GM18520 (cell line): ENCODE measurements around the gene SUN3.

Experiments used
- ATAC-seq: cut with Tn5 transposase; IDR thresholded peaks from one replicate; pipeline ENCODE4 v1.9.1; 2021; ENCODE audit not compliant: unreplicated experiment

SUN3 gene

DNA sequence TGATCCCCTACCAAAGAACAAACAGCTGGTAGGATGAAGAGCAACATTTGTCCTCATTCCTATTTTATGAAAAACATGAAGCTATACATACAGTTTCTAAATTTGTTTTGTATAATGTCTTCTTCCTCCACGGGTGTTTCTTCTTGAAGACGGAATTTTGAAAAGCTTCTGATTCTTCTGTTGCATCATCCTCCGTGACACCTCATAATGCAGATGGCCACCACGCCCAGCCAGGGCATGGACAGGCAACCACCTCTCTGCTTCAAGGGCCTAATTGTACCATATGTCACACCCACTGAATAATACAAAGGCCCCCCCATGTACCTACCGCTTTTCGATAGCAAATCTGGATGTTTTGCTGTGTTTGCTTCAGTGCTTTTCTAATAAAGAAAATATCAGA, at the start of gene SUN3:
SUN3 (minus strand) TSS at position 170 of the 400 bp plus-strand sequence; CDS start at position 1, 169 bp downstream.
- no peak for ATAC-seq

DNA sequence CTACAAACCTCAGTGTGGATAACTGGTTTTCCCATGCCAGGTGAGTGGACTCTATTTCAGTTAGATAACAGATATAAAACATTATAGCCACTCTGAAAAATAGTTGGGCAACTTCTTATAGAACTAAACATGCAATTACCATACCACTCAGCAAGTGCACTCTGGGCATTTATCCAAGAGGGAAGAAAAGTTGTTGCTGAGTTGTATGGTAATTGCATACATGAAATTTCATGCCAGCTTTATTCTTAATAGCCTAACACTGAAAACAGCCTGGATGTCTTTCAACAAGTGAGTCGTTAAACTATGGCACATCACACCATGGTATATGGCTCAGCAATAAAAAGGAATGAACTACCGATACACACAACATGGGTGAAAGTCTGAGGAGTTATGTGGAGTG, 49.6 kb upstream of the SUN3 start:
- no peak for ATAC-seq

DNA sequence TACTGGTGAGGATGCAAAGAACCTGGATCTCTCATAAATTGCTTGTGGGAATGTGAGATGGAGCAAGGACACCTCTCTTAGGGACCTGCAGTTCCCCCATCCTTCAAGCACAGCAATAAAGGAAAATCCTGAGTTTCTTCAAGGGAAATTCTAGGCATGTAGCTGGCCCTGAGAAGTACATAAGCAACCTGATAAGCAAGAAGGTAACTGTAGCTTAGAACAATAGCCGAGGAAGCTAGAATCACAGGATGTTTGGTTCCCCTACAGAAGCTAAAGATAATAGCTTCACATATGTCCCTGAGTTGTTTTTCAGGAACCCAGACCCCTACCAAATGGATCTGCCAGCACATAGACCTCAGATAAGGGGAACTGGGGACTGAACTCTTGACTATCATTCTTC, 48.5 kb upstream of the SUN3 start:
- no peak for ATAC-seq

GRCh38 chr7:48074204-48074654, 45.3 kb upstream of the SUN3 start:
- ATAC-seq, result no peak

- ATAC-seq, result no peak
Measured at GRCh38 chr7:48067475-48067874, 38.6 kb upstream of the SUN3 start.

DNA sequence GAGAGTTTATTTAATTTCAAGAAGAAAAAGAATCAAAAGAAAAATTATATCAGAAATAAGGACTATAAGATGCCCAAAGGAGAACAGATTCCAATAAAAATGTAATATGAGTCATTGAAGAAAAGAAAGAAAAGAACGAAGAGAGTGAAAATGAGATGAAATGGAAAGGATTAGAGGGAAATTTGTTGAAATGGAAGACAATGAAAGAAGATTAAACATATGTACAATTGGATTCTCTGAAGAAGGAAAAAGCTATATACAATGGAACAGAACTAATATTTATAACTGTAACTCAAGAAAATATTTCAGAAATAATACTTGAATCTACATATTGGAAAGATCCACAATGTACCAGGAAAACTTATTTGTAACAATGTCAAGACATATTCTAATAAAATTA, 35.1 kb upstream of the SUN3 start:
- ATAC-seq, result no peak

DNA sequence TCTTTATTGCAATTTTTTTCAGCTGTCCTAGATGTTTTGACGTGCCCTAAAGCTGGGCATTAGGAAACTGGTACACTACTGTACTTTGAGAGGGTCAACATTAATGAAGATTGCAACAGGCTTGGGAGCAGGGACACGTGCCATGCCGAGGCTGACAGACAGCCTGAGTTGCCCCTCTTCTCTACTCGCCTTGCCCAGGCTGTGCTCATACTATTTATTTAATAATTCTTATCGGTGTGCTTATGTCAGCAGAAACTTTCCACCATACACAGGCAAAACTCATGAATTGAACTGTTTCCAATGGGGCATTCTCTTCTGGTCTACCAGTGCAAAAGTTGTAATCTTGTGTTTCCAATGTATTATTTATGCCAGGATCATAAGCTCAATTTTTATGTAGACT, 30.8 kb upstream of the SUN3 start:
- no peak for ATAC-seq

GRCh38 chr7:48058990-48059389, 30.1 kb upstream of the SUN3 start:
- no peak for ATAC-seq

DNA sequence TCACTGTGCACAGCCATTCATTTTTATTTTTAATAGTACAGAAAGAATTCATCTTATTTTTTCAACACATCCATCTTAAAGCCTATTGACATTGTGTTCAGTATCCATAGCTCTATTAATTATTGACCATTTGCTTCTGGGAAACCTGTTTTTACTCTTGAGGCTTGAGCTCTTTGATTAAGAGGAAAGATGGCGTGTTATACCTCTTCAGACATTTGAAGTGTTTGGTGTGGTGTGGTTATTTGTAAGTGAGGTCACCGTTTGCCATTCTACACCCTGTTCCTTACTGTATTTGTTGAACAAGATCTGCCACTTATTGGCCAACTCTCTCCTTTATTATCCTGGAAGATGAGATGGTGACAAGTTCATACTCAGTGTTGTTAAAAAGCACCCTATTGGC, 24.8 kb upstream of the SUN3 start:
- ATAC-seq, result no peak

GRCh38 chr7:48052748-48053147, 23.8 kb upstream of the SUN3 start:
- ATAC-seq, result peak; percentile 78

- ATAC-seq, result no peak
Measured at GRCh38 chr7:48049850-48050249, 20.9 kb upstream of the SUN3 start.

DNA sequence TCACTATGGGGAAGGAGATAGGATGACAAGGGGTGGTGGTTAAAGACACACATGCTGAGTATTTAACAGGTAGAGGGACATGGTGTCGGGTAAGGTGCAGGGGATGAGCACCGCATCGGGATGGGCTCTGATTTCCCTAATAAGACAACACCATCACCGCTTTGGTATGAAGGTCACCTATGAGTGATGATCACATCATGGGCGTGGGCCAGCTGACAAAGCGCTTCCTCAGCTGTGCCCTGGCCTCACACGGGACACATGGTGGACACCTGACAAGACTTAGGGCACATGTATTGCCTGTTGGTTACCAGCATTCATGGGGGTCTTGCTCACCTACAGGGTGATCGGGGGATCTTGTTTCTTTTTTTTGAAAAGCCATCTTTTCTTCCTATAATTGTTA, 19.2 kb upstream of the SUN3 start:
- ATAC-seq, result no peak

DNA sequence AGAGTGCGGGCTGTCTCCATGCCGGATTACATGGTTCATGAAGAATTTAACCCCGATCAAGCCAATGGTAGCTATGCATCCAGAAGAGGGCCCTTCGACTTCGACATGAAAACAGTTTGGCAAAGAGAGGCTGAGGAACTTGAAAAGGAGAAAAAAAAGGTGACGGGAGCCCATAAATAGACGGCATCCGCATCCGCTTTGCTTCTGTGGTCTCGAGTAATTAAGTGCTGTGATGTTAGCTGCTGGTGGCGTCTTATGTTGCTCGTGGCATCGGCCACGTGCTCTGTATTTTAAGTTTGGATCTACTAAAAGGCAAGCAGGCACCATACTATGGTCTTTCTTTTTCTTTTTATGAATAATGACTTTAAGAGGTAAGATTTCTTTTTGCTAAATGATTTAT, 17.6 kb upstream of the SUN3 start:
- ATAC-seq, result no peak

- no peak for ATAC-seq
Measured at GRCh38 chr7:48045195-48045765, 16.4 kb upstream of the SUN3 start.

GRCh38 chr7:48042636-48043035, 13.7 kb upstream of the SUN3 start:
- ATAC-seq, result no peak

GRCh38 chr7:48042216-48042615, 13.3 kb upstream of the SUN3 start:
- no peak for ATAC-seq

- no peak for ATAC-seq
Measured at GRCh38 chr7:48041653-48041970, 12.7 kb upstream of the SUN3 start.

GRCh38 chr7:48040944-48041652, 12.2 kb upstream of the SUN3 start:
- no peak for ATAC-seq

GRCh38 chr7:48038815-48039506, 10.1 kb upstream of the SUN3 start:
- no peak for ATAC-seq

DNA sequence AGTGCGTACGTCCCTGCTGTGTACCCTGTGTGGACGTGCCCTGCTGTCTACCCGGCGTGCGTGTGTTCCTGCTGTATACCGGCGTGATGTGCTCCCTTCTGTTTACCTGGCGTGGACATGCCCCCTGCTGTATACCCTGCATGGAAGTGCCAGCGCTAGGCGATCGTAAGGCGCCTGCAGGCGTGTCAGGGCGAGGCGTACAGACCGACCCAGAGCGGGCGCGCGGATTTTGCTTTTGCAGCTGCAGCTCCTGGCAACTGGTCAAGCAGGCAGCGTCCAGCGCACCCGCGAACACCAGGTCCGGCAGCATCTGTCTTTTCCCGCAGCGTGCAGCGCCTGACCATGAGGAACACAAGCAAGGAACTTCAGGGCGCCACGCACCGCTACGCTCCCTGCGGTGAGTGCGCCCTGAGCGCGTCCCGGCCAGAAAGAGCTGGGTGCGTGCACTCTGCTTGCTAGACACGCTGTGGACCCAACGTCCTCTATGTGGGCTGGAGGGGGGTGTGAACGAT, 7.1 kb upstream of the SUN3 start:
- no peak for ATAC-seq

DNA sequence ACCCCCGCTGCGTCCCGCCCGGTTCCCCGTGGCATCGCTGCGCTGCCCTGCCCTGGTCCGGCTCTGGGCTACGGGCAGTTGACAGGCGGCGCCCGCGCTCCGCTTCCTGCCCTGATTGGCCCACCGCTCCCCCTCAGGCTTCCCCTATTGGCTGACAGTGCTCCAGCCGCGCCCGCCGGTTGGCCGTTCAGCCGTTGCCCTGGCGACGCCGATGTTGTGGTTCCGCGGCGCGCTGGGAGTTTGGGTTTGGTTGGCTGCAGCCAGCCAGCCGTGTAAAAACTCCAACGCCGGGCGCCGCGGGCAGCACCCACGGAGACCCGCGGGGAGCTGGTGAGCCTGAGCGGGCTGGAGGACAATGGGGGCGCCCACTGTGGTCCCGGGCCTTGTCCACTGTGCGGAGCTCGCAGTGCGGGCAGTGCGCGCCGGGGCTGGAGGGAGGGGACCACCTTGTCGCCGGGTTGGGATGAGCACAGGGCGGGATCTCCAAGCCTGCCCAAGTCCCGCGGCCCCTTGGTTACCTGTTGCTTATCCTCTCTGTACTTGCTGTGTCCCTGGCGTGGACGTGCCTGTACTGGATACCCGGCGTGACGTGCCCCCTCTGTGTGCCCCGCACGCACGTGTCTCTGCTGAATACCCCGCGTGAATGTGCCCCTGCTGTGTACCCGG, 6.5 kb upstream of the SUN3 start, which contains the start of gene C7orf57:
C7orf57 (plus strand) TSS at position 243 of the 666 bp plus-strand sequence. CDS start 766 bp downstream, outside the sequence.
- peak; percentile 99 for ATAC-seq

DNA sequence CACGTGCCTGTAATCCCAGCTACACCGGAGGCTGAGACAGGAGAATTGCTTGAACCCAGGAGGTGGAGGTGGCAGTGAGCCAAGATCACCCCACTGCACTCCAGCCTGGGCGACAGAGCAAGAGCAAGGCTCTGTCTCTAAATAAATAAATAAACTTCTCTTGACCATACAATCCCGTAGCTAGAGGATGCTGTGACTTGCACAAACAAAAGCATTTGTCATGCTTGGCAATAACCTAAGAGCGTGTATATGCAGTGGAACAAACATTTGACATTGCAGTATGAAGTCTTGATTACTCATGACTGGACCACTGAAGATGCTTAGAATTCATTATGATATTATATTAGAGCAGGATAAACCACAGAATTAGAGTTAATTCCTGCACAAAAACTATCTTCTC, 5.0 kb upstream of the SUN3 start:
- no peak for ATAC-seq
